ENCODE measurements around the gene CDKAL1. TPM values are rescaled to one million over a fixed set of nuclear protein-coding genes. Genes with fewer than 3 reads are reported as not detected.

The CDKAL1 gene
- total and polyA plus RNA-seq, 2 of the 13 experiments (the other 11 are each of a cell fraction or from before 2014, with no cell fraction given): 9.5 to 27.7 TPM

DNA sequence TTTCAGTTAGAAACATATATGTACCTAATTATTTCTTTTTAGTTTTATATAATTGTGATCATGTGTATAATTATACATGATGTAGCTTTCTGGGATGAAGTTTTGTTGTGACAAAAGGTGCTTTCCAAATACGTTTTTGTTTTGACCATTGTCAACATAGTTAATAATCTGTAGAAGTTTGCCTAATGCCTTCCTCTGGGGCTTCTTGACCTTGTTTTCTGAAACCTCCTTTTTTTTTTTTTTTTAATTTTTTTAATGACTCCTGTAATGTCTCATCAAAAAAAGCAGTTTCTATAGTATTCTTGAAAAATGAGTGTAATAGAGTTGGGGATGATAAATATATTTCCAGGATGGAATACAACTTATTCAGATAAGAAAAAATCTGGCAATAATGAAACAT lies 624.6 kb downstream of the CDKAL1 start (continued):
- TF ChIP-seq, protein P1, sequence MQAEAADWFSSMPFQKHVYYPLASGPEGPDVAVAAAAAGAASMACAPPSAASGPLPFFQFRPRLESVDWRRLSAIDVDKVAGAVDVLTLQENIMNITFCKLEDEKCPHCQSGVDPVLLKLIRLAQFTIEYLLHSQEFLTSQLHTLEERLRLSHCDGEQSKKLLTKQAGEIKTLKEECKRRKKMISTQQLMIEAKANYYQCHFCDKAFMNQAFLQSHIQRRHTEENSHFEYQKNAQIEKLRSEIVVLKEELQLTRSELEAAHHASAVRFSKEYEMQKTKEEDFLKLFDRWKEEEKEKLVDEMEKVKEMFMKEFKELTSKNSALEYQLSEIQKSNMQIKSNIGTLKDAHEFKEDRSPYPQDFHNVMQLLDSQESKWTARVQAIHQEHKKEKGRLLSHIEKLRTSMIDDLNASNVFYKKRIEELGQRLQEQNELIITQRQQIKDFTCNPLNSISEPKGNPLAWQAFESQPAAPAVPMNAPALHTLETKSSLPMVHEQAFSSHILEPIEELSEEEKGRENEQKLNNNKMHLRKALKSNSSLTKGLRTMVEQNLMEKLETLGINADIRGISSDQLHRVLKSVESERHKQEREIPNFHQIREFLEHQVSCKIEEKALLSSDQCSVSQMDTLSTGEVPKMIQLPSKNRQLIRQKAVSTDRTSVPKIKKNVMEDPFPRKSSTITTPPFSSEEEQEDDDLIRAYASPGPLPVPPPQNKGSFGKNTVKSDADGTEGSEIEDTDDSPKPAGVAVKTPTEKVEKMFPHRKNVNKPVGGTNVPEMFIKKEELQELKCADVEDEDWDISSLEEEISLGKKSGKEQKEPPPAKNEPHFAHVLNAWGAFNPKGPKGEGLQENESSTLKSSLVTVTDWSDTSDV (CRISPR knock-in tag; IDR thresholded peaks at IDR 0.05): no peak
- TF ChIP-seq DNMT3B (CRISPR knock-in tag; conservative IDR thresholded peaks at IDR 0.05) (no peak), MED8 (CRISPR knock-in tag; IDR thresholded peaks at IDR 0.05; ENCODE audit: insufficient replicate concordance) (no peak), ZNF317 (CRISPR knock-in tag; IDR thresholded peaks at IDR 0.05) (no peak)

DNA sequence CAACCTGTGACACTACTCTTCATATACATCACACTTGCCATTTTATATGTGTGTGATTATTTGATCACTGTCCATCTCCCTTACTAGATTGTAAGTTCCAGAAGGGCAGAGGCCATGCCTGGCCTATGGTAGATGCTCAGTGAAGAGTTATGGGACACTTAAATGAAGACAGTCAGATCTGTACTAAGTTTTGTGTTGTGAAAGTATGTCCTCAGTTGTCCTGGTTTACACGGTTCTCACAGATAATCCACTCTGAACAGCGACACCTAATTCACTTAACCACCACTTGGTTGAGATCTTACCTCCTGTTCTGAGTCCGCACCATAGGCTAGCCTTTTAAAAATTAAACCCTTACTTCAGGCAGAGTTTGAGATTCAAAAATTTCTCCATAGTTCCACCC lies 625.2 kb downstream of the CDKAL1 start:
- H3K27ac ChIP-seq (ENCODE audit: extremely low read length, insufficient read depth, low read length): no peak overlapping the region
- no peaks in the 10 kb centered on the region for H3K27me3 ChIP-seq (ENCODE audit: control insufficient read depth in 1 of 2, insufficient read depth in 2 of 2, low read length in 2 of 2)
- no peak overlapping the region for H2AFZ ChIP-seq (ENCODE audit: low read length)
- ATAC-seq (no peak), FAIRE-seq (no peak), DNase-seq (ENCODE audit: low spot score) (no peak)
- no TSS peak for BruUV-seq (replicated peaks)
- POLR2A ChIA-PET: no interaction called here
- no peaks in the 10 kb centered on the region for H3K9me3 ChIP-seq (ENCODE audit: low read length)
- in situ Hi-C loops (cut with HindIII; ENCODE audit: extremely low pct_ligation_motif_present, low pct_unique_long_range_greater_than_20kb) (no loop called here), intact Hi-C loops (cut with micrococcal nuclease; ENCODE audit: unreplicated experiment) (no loop called here)
- H3K79me2 ChIP-seq (ENCODE audit: insufficient read depth, low read length): no peaks in the 10 kb centered on the region
- TF ChIP-seq MEF2D (CRISPR knock-in tag; IDR thresholded peaks at IDR 0.05): no peak
- no peak for TF ChIP-seq CHD2 (IDR thresholded peaks at IDR 0.05; ENCODE audit: low read depth, low read length)
- TF ChIP-seq, protein P2, sequence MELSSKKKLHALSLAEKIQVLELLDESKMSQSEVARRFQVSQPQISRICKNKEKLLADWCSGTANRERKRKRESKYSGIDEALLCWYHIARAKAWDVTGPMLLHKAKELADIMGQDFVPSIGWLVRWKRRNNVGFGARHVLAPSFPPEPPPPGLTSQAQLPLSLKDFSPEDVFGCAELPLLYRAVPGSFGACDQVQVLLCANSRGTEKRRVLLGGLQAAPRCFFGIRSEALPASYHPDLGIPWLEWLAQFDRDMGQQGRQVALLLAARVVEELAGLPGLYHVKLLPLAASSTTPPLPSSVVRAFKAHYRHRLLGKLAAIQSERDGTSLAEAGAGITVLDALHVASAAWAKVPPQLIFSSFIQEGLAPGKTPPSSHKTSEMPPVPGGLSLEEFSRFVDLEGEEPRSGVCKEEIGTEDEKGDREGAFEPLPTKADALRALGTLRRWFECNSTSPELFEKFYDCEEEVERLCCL (CRISPR knock-in tag; IDR thresholded peaks at IDR 0.05; ENCODE audit: borderline replicate concordance): no peak
- TF ChIP-seq, protein P3, sequence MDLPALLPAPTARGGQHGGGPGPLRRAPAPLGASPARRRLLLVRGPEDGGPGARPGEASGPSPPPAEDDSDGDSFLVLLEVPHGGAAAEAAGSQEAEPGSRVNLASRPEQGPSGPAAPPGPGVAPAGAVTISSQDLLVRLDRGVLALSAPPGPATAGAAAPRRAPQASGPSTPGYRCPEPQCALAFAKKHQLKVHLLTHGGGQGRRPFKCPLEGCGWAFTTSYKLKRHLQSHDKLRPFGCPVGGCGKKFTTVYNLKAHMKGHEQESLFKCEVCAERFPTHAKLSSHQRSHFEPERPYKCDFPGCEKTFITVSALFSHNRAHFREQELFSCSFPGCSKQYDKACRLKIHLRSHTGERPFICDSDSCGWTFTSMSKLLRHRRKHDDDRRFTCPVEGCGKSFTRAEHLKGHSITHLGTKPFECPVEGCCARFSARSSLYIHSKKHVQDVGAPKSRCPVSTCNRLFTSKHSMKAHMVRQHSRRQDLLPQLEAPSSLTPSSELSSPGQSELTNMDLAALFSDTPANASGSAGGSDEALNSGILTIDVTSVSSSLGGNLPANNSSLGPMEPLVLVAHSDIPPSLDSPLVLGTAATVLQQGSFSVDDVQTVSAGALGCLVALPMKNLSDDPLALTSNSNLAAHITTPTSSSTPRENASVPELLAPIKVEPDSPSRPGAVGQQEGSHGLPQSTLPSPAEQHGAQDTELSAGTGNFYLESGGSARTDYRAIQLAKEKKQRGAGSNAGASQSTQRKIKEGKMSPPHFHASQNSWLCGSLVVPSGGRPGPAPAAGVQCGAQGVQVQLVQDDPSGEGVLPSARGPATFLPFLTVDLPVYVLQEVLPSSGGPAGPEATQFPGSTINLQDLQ (CRISPR knock-in tag; IDR thresholded peaks at IDR 0.05): no peak
- no peak for TF ChIP-seq TEAD3 (CRISPR knock-in tag; optimal IDR thresholded peaks at IDR 0.05; ENCODE audit: borderline replicate concordance)
- CTCF ChIA-PET (ENCODE audit: low intra/inter-chr PET ratio, low total read pairs): no interaction called here
- H3K9ac ChIP-seq (ENCODE audit: insufficient read depth, low read depth, low read length): no peak overlapping the region
- H3K4me3 ChIP-seq (replicated peaks in 1 of 3; ENCODE audit: insufficient read depth in 1 of 3, low read depth in 2 of 3, low read length in 3 of 3): no peak overlapping the region
- no peaks in the 10 kb centered on the region for H3K36me3 ChIP-seq (replicated peaks in 1 of 2; ENCODE audit: control insufficient read depth in 1 of 2, insufficient read depth in 2 of 2, low read length in 2 of 2)
- WGBS (ENCODE audit: low lambda C conversion rate): 95% methylated on average over 3 of the region's 3 CpGs
- H3K4me1 ChIP-seq (ENCODE audit: insufficient read depth, low read length): peaks cover 6% of the 10 kb centered on the region; the same call in 1 of the 2 replicates
- H3K4me2 ChIP-seq (ENCODE audit: low read depth, low read length): no peak overlapping the region
- H4K20me1 ChIP-seq (ENCODE audit: insufficient read depth, low read length): no peaks in the 10 kb centered on the region
